Immature natural killer cell (primary cell): ENCODE measurements around the gene ATP6V0B. TPM values are rescaled to one million over a fixed set of nuclear protein-coding genes. Genes with fewer than 3 reads are reported as not detected.

Experiments
- polyA plus RNA-seq, 3 donors: library from polyadenylated mRNA; unstranded; fragments of 300-500 nt; fragmentation: Illumina TruSeq; gene quantifications; one replicate each; pipeline ENCODE4 v1.2.3, GENCODE V29; 2021

Gene ATP6V0B
- polyA plus RNA-seq, 3 donors from 2014 or later, result 227 to 425 (median 395) TPM

Other genes with a start within 250 kb of the ATP6V0B start
- not detected for gene ARTN, start 41.2 kb upstream of the ATP6V0B start, polyA plus RNA-seq
- 10 to 100 TPM in 2 of 3 donors, 1 to 10 TPM in 1; 9.8 to 18.6 (median 10.3) TPM for gene IPO13, start 28.0 kb upstream of the ATP6V0B start, polyA plus RNA-seq
- 10 to 100 TPM; 20.0 to 29.0 (median 21.4) TPM for gene DPH2, start 5.0 kb upstream of the ATP6V0B start, polyA plus RNA-seq
- gene B4GALT2, start 4.2 kb downstream of the ATP6V0B start, polyA plus RNA-seq, result 1 to 10 TPM in 1 of 3 donors, under 1 TPM in 2; 0.48 to 1.6 (median 0.59) TPM
- 1 to 10 TPM in 2 of 3 donors, not detected in 1; 1.4 to 4.1 TPM for gene CCDC24, start 16.6 kb downstream of the ATP6V0B start, polyA plus RNA-seq
- gene SLC6A9, start 56.5 kb downstream of the ATP6V0B start, polyA plus RNA-seq, result not detected
- not detected for gene KLF17, start 143.9 kb downstream of the ATP6V0B start, polyA plus RNA-seq
- not detected for gene KLF18, start 166.7 kb downstream of the ATP6V0B start, polyA plus RNA-seq
- gene DMAP1, start 238.5 kb downstream of the ATP6V0B start, polyA plus RNA-seq, result 10 to 100 TPM; 29.4 to 44.3 (median 39.8) TPM